Body of pancreas (tissue), 4 donors: ENCODE results near the gene OVCH1.

ENCODE experiments used
- POLR2A ChIP-seq, 3 donors: fragments of 450-650 bp; IDR thresholded peaks; one replicate each; pipeline ENCODE4 v1.6.1; 2016; ENCODE audit warnings: antibody characterized with exemption in 3 of 3, mild to moderate bottlenecking in 2 of 3
- TF ChIP-seq, protein P1 (sequence below), 7 experiments: fragments of 450-650 bp in 4 of 7; fragments of 200-600 bp in 3 of 7; sonication (generic) in 3 of 7; IDR thresholded peaks; one replicate each; pipeline ENCODE4 v1.5.1; 2016 to 2019; ENCODE audit warnings: antibody characterized with exemption in 7 of 7

GRCh38 chr12:29546000-29546399, 48.5 kb upstream of the OVCH1 start:
- TF ChIP-seq, protein P1, sequence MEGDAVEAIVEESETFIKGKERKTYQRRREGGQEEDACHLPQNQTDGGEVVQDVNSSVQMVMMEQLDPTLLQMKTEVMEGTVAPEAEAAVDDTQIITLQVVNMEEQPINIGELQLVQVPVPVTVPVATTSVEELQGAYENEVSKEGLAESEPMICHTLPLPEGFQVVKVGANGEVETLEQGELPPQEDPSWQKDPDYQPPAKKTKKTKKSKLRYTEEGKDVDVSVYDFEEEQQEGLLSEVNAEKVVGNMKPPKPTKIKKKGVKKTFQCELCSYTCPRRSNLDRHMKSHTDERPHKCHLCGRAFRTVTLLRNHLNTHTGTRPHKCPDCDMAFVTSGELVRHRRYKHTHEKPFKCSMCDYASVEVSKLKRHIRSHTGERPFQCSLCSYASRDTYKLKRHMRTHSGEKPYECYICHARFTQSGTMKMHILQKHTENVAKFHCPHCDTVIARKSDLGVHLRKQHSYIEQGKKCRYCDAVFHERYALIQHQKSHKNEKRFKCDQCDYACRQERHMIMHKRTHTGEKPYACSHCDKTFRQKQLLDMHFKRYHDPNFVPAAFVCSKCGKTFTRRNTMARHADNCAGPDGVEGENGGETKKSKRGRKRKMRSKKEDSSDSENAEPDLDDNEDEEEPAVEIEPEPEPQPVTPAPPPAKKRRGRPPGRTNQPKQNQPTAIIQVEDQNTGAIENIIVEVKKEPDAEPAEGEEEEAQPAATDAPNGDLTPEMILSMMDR (IDR thresholded peaks at IDR 0.05) = no peak
- TF ChIP-seq POLR2A (IDR thresholded peaks at IDR 0.05) = no peak
